Umbilical cord (tissue), 2 donors: ENCODE measurements around the gene DDHD1. TPM values are rescaled to one million over a fixed set of nuclear protein-coding genes. Genes with fewer than 3 reads are reported as not detected.

Experiments used
- DNase-seq: peaks from one replicate; pipeline ENCODE4 v3.0.0-alpha.2; 2015; ENCODE audit warnings: low spot score
- total RNA-seq: library from RNA; depleted of rRNA; stranded (reverse); fragments of >200 nt; gene quantifications from one replicate; pipeline ENCODE4 v1.2.3, GENCODE V29; 2014; ENCODE audit warnings: low replicate concordance; ENCODE audit not compliant: insufficient read depth

DDHD1 gene
- total RNA-seq, 1 donor from 2014 or later = 33.5 TPM

- no peak for DNase-seq
Measured at GRCh38 chr14:52995998-52996397, 157.1 kb downstream of the DDHD1 start.

GRCh38 chr14:52992236-52992870 is 160.8 kb downstream of the DDHD1 start:
- DNase-seq = peak; percentile 56

GRCh38 chr14:52988139-52988538 is 165.0 kb downstream of the DDHD1 start:
- DNase-seq = no peak

GRCh38 chr14:52987514-52987913 is 165.6 kb downstream of the DDHD1 start:
- no peak for DNase-seq

GRCh38 chr14:52987042-52987441 is 166.1 kb downstream of the DDHD1 start:
- DNase-seq = no peak

Other genes starting within 250 kb of the DDHD1 start
- 383 TPM for gene FERMT2, start 202.3 kb downstream of the DDHD1 start, total RNA-seq